Inflammatory macrophage (primary cell): ENCODE measurements around the gene ST8SIA5.
"Not testable (repeated sequence)": the region's sequence is repeated elsewhere in the genome, so short reads cannot be mapped to it uniquely, and the experiment has no call there.

Source experiments
- DNase-seq, 2 donors: peaks; one replicate each; pipeline ENCODE4 v3.0.0-alpha.2; 2020 to 2022
- total RNA-seq, 18 experiments: gene quantifications; one replicate each; lab custom pipeline; 2026; ENCODE audit warnings: mixed read lengths in 6 of 18, inconsistent platforms in 2 of 18; lab: John Stamatoyannopoulos, UW

The ST8SIA5 gene
- total RNA-seq = 0 to 0.32 (median 0.07) reads per million in 18 experiments

DNA sequence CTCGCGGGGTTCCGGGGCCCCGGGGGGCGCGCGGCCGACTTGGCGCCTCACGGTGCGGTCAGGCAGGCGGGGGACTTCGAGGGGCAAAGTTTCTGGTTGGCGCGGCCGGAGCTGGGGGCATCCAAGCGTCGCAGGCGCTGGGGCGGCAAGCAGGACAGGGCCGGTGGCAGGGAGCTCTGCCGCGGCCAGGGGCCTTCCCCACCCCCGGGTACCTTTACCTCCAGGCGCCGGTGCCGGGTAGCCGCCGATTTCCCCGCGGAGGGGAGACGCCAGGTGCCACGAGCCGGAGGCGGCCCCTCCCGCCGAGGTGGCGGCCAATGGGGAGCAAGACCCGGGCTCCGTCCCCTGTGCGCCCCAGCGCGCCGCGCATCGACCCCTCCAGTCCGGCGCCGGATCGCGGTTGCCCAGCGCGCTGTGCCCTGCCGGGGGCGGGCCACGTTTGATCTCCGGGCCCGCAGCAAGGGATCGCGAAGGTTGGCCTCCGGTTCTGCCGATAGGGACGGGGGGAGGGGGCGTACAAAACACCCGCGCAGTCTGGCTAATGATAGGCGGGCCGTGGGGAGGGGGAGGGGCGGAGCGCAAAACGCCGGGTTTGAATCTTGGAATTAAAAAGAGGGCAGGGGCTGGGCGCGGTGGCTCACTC lies at the start of gene ST8SIA5:
Gene ST8SIA5 (minus strand): TSS at position 495 of the 643 bp plus-strand sequence. CDS start 545 bp downstream, outside the sequence.
- DNase-seq = no peak

GRCh38 chr18:46795945-46796344 lies 39.1 kb upstream of the ST8SIA5 start:
- not testable (repeated sequence) for DNase-seq

GRCh38 chr18:46794607-46795006 lies 37.8 kb upstream of the ST8SIA5 start:
- no peak for DNase-seq

GRCh38 chr18:46793565-46793964 lies 36.7 kb upstream of the ST8SIA5 start:
- no peak for DNase-seq

GRCh38 chr18:46789088-46789487 lies 32.2 kb upstream of the ST8SIA5 start:
- DNase-seq = no peak

DNA sequence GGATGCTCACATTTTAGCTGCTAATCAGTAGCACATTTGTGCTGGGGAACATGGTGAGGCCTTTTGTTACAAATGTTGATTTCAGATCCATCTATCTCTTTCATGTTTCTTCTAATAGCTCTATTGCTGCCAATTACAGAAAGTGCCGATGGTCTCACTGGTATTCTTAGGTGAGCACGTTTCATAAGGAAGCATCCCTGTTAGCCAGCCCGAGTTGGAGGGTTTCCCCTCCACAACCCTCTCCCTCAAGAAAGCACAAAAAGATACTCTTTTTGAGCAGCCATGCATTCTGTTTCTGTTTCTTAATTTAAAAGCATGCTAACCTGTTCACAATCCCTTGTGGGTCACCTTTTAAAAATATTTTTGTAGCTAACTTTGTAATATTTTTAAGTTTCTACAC lies 30.8 kb upstream of the ST8SIA5 start:
- no peak for DNase-seq

- peak; percentile 39 to 47 for DNase-seq
Measured at GRCh38 chr18:46772357-46772756, 15.5 kb upstream of the ST8SIA5 start.

GRCh38 chr18:46771141-46771540 lies 14.3 kb upstream of the ST8SIA5 start:
- DNase-seq = peak in 1 of 2 donors; percentile 4

GRCh38 chr18:46770708-46771107 lies 13.9 kb upstream of the ST8SIA5 start:
- no peak for DNase-seq

- no peak for DNase-seq
Measured at GRCh38 chr18:46768166-46768921, 11.5 kb upstream of the ST8SIA5 start.

DNA sequence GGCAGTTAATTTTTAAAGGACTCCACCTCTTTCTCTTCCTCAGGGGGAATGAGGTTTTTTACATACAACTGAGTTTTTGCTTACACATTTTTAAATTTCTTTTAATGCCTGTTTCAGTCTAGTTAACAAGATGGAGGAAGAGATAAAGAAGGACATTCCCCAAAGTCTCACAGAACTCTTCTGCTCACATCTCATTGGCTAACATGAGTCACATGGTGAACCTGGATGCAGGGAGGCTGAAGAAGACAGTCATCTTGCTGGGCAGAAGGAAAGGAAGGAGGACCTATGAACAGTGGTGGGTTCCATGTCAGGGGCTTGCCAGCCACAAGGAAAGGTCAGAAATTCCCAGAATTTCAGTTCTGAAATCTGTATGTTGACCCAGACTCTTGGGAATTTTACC lies 10.4 kb upstream of the ST8SIA5 start:
- no peak for DNase-seq

GRCh38 chr18:46764586-46764985 lies 7.7 kb upstream of the ST8SIA5 start:
- no peak for DNase-seq

GRCh38 chr18:46761059-46761769 lies 4.4 kb upstream of the ST8SIA5 start:
- DNase-seq = no peak

DNA sequence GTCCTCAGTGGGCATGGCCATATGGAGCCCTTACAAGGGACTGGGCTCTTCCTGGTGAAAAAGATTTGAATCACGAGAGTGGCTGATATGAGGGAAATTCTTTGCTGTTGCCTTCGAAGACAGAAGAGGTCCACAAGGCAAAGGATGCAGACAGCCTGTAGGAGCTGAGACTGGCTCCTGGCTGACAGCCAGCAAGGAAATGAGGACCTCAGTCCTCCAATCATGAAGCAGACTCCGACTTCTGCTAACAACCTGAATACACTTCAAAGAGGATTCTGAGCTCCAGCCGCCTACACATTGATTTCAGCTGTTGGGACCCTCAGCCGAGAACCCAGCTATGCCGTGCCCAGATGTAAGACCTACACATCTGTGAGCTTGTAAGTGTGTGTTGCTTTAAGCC lies 3.0 kb upstream of the ST8SIA5 start:
- DNase-seq = no peak

GRCh38 chr18:46756025-46756558 lies 761 bp downstream of the ST8SIA5 start:
- DNase-seq = no peak

GRCh38 chr18:46755315-46756024 lies 1.4 kb downstream of the ST8SIA5 start:
- peak; percentile 20 to 44 for DNase-seq

DNA sequence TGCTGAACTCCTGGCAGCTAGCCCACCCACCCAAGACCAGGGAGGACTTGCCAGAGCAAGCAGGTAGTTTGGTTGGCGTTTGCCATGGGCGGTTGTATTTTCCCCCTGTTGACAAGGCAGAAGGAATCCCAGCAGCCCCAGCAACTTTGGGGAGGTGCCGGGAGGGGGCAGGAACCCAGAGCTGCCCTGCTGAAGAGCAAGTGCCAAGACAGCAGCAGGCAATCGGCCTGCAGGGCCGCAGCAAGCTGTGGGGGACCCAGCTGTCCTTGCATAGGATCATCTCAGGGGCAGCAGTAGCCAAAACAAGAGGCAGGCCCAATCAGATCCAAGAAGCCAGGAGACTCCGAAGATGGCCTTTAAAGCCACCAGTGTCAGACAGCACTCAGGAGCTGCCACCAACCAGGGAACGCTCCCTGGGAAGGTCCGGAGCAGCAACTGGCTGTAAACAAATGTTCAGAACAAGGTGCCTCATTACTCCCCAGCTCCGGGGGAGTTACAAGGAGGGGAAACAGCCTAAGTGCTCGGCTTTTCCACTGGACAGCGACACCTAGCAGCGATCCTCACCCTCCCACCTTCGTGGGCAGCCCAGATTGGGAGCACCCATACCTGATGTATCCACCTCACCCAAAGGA lies 2.1 kb downstream of the ST8SIA5 start:
- DNase-seq = no peak

GRCh38 chr18:46754188-46754587 lies 2.7 kb downstream of the ST8SIA5 start:
- peak; percentile 32 to 48 for DNase-seq

GRCh38 chr18:46751882-46752281 lies 5.0 kb downstream of the ST8SIA5 start:
- no peak for DNase-seq

- DNase-seq = no peak
Measured at GRCh38 chr18:46750626-46751025, 6.2 kb downstream of the ST8SIA5 start.

- no peak for DNase-seq
Measured at GRCh38 chr18:46748466-46748865, 8.4 kb downstream of the ST8SIA5 start.

GRCh38 chr18:46740046-46740445 lies 16.8 kb downstream of the ST8SIA5 start:
- no peak for DNase-seq
